Nephron progenitor cell (in vitro differentiated cells): Measurements from ENCODE around the gene ZPLD1.

Source experiments
- DNase-seq: peaks from one replicate; pipeline ENCODE4 v3.0.0; 2021
- H3K27ac Mint-ChIP-seq: 2 replicates; pipeline ENCODE4 v1.8.0; 2021; ENCODE audit warnings: mild to moderate bottlenecking, moderate library complexity, mixed read lengths
- H3K27me3 Mint-ChIP-seq: 2 replicates; pipeline ENCODE4 v1.8.0; 2021; ENCODE audit warnings: mild to moderate bottlenecking, low read depth, mixed read lengths; ENCODE audit not compliant: poor library complexity
- H3K36me3 Mint-ChIP-seq: 2 replicates; pipeline ENCODE4 v1.8.0; 2021; ENCODE audit warnings: low read depth, mixed read lengths
- H3K4me1 Mint-ChIP-seq: 2 replicates; pipeline ENCODE4 v1.8.0; 2021; ENCODE audit warnings: mixed read lengths
- H3K4me3 Mint-ChIP-seq: 2 replicates; pipeline ENCODE4 v1.8.0; 2021; ENCODE audit warnings: mild to moderate bottlenecking, moderate library complexity, mixed read lengths
- H3K9me3 Mint-ChIP-seq: 2 replicates; pipeline ENCODE4 v1.8.0; 2021; ENCODE audit warnings: mild to moderate bottlenecking, moderate library complexity, mixed read lengths
- CTCF ChIP-seq: fragments of 200-600 bp; sonication (generic); IDR thresholded peaks from 2 replicates; pipeline ENCODE4 v1.5.0; 2021; ENCODE audit warnings: antibody characterized with exemption

The ZPLD1 gene

GRCh38 chr3:102511168-102511567 is 76.4 kb downstream of the ZPLD1 start:
- no peak for DNase-seq
- no peaks in the 10 kb centered on the region for H3K36me3 Mint-ChIP-seq
- no peak overlapping the region for H3K27ac Mint-ChIP-seq
- H3K9me3 Mint-ChIP-seq, result peaks cover 13% of the 10 kb centered on the region
- H3K27me3 Mint-ChIP-seq, result no peaks in the 10 kb centered on the region
- no peak overlapping the region for H3K4me3 Mint-ChIP-seq
- no peak for TF ChIP-seq CTCF
- H3K4me1 Mint-ChIP-seq, result peaks cover 27% of the 10 kb centered on the region

DNA sequence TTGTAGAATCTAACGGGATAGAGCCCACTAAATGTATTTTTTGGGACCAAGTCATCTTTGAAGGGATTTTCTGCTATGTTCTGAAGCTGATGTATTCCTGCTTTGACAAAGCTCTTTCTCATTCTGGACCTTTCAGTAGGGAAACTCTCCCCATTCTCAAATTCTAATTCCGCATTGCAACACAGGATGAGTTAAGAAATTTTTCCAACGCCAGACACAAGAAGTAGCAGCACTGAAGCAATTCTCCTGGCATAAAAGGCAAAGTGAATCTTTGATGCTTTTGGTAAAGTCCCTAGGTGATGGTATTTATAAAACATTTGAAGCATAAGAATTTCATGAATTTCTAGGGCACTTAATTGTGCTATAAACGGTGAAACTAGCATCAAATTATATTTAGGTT is 76.8 kb downstream of the ZPLD1 start:
- peaks cover 10% of the 10 kb centered on the region for H3K9me3 Mint-ChIP-seq
- H3K4me3 Mint-ChIP-seq, result no peak overlapping the region
- H3K27me3 Mint-ChIP-seq, result no peaks in the 10 kb centered on the region
- H3K27ac Mint-ChIP-seq, result no peak overlapping the region
- no peak for DNase-seq
- H3K4me1 Mint-ChIP-seq, result peaks cover 27% of the 10 kb centered on the region
- no peaks in the 10 kb centered on the region for H3K36me3 Mint-ChIP-seq
- no peak for TF ChIP-seq CTCF

GRCh38 chr3:102512734-102513504 is 78.1 kb downstream of the ZPLD1 start:
- Mint-ChIP-seq H3K4me3 (no peak overlapping the region), H3K4me1 (peaks cover 27% of the 10 kb centered on the region), H3K9me3 (peaks cover 10% of the 10 kb centered on the region), H3K36me3 (no peaks in the 10 kb centered on the region), H3K27me3 (no peaks in the 10 kb centered on the region), H3K27ac (no peak overlapping the region)
- no peak for TF ChIP-seq CTCF
- DNase-seq, result no peak

DNA sequence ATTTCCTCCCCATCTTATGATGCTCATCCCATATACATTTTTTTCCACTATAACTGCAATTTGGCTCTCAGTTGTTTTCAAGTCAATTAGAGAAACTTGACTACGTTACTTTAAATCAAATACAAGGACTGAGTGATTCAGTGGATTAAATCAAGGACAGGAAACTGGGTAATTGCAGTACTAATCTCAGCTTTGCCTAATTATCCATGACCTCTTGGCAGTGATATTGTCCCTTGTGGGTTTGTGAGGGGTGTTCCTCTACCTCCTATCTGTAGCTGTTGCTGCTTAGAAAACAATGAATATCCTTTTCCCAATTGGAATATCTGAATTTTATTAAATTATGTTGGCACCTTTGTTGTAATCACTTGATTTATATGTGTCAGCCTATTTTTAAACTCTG is 79.4 kb downstream of the ZPLD1 start:
- Mint-ChIP-seq H3K27ac (no peak overlapping the region), H3K4me1 (peaks cover 27% of the 10 kb centered on the region), H3K27me3 (no peaks in the 10 kb centered on the region), H3K36me3 (no peaks in the 10 kb centered on the region), H3K9me3 (peaks cover 10% of the 10 kb centered on the region), H3K4me3 (no peak overlapping the region)
- no peak for TF ChIP-seq CTCF
- no peak for DNase-seq

GRCh38 chr3:102521246-102521645 is 86.4 kb downstream of the ZPLD1 start:
- H3K4me1 Mint-ChIP-seq, result peaks cover 7% of the 10 kb centered on the region
- no peak for TF ChIP-seq CTCF
- no peaks in the 10 kb centered on the region for H3K27me3 Mint-ChIP-seq
- no peak overlapping the region for H3K4me3 Mint-ChIP-seq
- no peak for DNase-seq
- H3K36me3 Mint-ChIP-seq, result no peaks in the 10 kb centered on the region
- peaks cover 12% of the 10 kb centered on the region for H3K9me3 Mint-ChIP-seq
- H3K27ac Mint-ChIP-seq, result no peak overlapping the region

GRCh38 chr3:102525624-102526023 is 90.8 kb downstream of the ZPLD1 start:
- no peak overlapping the region for H3K4me3 Mint-ChIP-seq
- TF ChIP-seq CTCF, result no peak
- H3K9me3 Mint-ChIP-seq, result peaks cover 8% of the 10 kb centered on the region
- H3K27ac Mint-ChIP-seq, result no peak overlapping the region
- H3K36me3 Mint-ChIP-seq, result no peaks in the 10 kb centered on the region
- DNase-seq, result no peak
- H3K27me3 Mint-ChIP-seq, result no peaks in the 10 kb centered on the region
- H3K4me1 Mint-ChIP-seq, result peaks cover 24% of the 10 kb centered on the region
